GM19372 (cell line): ENCODE measurements around the gene RNF25.

Experiments used
- ATAC-seq: cut with Tn5 transposase; IDR thresholded peaks from one replicate; pipeline ENCODE4 v1.9.1; 2021; ENCODE audit warnings: mild to moderate bottlenecking, low read depth, moderate library complexity; ENCODE audit not compliant: unreplicated experiment

Gene RNF25

GRCh38 chr2:218680061-218680460 is 8.3 kb upstream of the RNF25 start:
- ATAC-seq = no peak

GRCh38 chr2:218679119-218679518 is 7.3 kb upstream of the RNF25 start:
- ATAC-seq = no peak

- ATAC-seq = no peak
These were observed 627 bp downstream of the RNF25 start for GRCh38 chr2:218671097-218671653.

- no peak for ATAC-seq
These were observed 7.1 kb downstream of the RNF25 start for GRCh38 chr2:218664653-218665052.

DNA sequence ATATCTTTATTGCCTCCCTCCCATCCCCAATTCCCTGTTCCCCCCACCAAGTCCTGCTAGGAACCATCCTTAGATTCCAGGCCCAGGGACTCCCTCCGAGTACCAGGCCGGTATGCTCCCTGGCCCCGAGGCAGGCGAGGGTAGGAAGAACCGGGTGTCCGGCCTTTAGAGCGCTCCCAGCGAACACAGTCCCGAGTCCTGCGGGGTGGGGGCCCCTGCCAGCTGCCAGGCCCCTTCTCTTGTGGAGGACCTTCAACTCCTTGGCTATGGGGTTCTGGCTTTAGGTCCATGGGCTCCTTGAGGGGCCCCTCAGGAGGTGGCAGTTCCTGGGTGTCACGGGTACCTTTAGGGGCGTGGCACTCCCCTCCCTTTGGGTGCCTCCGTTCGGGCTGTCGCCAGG is 7.9 kb downstream of the RNF25 start:
- ATAC-seq = no peak

- no peak for ATAC-seq
These were observed 9.0 kb downstream of the RNF25 start for GRCh38 chr2:218662827-218663226.

GRCh38 chr2:218662377-218662776 is 9.4 kb downstream of the RNF25 start:
- no peak for ATAC-seq

DNA sequence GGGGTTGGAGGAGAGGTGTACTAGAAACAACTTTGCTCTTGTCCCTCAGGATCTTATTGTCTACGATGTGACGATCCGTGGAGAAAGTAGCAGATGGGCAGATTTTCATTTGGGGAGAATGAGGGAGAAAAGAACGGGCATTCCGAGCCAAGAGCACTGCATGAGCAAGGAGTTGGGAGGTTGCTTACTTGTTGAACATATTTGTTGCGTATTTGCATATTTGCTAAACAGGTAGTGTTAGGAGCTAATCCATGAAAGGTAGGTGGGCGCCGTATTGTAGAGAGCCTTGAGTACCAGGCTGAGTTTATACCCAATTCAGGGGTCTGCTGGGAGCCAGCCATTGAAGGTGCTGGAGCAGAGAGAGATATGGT is 11.8 kb downstream of the RNF25 start:
- ATAC-seq = no peak

DNA sequence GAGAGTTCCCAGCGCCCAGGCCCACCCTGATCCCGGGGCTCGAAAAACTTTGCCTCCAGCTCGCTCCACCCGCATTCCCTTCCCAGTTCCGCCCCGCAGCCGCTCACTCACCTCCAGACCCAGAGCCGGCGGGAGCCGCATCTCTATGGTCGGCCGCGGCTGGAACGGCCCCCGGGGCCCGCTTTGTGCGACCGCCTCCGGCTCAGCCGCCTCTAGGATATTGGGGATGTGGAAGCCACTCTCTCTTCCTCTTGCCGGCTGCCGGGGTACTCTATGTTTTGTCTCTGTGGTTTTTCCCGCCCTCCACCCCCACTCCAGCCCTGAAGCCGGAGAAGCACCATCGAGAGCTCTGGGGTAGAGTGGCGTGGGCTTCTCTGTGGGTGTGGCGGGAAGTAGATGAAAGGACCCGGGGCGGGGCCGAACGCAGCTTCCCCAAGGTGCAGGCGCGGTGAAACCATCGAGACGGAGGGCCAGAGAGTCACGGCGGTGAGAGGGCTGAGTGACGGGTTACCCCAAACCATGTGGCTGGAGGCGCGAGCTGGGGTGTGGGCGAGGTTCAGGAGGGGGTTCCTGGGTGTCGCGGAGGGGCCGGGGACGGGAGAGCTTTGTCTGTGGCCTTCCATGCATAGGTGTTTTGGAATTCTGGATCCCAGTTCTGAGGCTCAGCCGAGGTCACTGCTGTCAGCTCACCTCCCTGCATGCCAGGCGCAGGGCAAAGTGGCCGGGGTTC is 12.4 kb downstream of the RNF25 start, which contains the start of the genes BCS1L and ZNF142:
Gene BCS1L (plus strand): TSS at position 426 of the 730 bp plus-strand sequence. CDS start 1,305 bp downstream, outside the sequence.
Gene ZNF142 (minus strand): TSS at position 366 of the 730 bp plus-strand sequence. CDS start 3,194 bp downstream, outside the sequence.
- peak; percentile 91 for ATAC-seq

DNA sequence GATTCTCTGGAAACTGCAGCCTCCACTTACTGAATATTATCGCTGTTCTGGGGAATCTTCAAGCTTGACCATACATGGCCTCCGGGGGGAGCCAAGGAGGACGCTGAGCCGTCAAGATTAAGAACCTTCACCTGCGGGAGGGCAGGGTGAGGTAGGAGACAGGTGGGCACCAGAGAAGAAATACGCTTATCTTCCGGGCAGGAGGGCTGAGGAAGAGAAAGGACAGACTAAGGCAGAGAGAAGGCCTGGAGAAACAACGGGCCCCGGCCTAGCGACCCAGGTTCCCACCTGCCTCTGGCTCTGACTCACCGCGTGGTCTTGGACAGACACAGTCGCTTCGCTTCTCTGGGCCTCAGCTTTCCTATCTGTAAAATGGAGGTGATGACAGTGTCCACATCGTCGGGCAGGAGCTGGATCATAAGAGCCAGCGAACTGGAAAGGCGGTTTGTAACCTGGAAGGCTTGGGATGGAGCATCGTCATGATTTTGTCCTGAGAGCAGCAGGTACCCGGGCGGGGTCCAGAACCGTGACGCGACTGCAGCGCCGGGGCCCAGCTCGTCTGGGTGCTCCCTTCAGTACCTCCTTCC is 13.0 kb downstream of the RNF25 start:
- peak; percentile 45 for ATAC-seq

GRCh38 chr2:218655751-218656150 is 16.1 kb downstream of the RNF25 start:
- no peak for ATAC-seq

GRCh38 chr2:218648787-218649100 is 23.1 kb downstream of the RNF25 start:
- ATAC-seq = no peak

DNA sequence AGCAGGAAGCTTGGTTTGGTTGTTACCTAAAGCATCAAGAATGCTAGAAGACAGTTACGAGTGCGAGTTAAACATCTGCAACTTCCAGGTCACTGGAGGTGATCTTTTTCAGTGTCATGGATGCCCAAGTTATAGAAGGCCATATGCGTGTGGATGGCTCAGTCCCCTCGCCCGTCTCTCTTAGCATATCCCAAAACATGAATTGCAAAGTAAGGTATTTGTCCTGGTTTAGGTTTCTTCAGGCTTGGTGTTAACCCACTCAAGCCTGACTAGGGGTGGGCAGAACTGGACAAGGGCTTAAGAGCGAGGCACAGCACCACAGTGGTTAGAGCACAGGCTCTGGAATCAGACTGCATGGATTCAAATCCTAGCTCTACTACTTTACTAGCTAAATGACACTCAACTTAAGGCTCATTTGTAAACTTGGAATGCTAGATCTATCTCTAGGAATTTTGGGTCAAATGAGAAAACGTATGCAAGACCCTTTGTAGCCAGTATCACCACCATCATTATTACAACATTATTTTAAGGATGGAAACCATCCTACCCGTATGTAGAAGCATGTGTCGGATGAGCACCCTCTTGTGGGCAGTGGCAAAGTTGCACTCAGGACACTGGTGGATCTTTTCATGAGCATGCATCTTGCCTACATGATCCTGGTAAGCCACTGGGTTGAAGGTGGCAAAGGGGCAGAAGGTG is 23.6 kb downstream of the RNF25 start:
- no peak for ATAC-seq

DNA sequence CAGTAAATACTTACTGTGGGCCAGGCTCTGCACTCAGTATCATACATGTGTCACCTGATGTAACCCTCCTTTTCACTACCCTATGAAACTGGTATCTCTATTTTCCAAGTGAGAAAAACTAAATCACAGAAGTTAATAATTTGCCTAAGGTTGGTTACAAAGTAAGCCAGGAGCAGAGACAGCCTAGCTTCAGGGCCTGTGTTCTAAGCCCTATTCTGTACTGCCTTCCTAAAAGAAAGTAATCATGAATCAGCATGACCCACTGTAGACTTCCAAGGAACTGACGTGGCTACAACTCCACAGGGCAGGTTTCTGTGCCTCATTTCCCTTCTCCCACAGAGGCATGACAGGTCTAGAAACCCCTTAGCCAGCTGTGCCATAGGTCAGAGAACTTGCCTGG is 26.7 kb downstream of the RNF25 start:
- no peak for ATAC-seq

GRCh38 chr2:218644721-218645120 is 27.1 kb downstream of the RNF25 start:
- no peak for ATAC-seq

GRCh38 chr2:218643751-218644310 is 28.0 kb downstream of the RNF25 start:
- ATAC-seq = no peak

DNA sequence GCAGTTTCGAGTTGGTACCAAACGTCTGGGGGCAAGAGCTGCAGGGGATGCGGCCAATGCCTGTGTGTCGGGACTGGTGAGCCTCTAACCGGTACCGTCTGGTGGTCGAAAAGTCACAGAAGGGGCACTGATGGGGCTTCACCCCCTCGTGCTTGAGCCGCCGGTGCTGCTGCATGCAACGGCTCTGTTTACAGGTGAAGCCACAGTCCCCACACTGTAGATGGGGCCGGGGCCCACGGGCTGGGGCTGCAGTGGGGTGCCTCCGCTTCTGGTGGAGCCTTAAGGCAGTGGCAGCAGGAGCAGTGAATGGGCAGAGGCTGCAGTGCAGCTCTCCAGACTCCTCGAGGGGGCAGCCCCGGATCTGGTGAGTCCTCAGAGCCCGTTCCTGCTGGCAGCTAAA is 29.0 kb downstream of the RNF25 start:
- no peak for ATAC-seq

DNA sequence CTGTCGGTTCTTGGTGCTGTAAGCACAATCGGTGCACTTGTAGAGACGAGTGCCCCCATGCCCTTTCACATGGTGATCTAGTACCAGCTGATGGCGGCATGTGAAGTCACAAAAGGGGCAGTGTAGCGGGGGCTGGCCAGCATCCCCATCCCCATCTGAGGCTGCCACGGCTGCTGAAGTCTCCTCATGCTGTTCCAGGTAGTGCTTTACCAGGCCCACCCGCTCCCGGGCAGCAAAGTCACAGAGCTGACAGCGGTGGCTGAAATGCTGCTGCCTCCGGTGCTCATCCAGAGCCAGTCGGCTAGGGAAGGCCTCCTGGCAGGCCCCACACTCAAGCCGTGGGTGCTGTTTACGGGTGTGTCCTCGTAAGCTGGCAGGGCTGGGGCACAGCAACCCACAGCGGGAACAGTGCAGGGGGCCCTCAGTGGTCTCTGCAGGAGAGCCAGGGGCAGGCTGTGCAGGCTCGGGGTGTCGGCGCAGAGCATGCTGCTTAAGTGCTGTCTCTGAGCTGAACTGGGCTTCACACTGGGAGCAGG is 29.6 kb downstream of the RNF25 start:
- no peak for ATAC-seq

- ATAC-seq = no peak
These were observed 33.4 kb downstream of the RNF25 start for GRCh38 chr2:218638372-218638771.

DNA sequence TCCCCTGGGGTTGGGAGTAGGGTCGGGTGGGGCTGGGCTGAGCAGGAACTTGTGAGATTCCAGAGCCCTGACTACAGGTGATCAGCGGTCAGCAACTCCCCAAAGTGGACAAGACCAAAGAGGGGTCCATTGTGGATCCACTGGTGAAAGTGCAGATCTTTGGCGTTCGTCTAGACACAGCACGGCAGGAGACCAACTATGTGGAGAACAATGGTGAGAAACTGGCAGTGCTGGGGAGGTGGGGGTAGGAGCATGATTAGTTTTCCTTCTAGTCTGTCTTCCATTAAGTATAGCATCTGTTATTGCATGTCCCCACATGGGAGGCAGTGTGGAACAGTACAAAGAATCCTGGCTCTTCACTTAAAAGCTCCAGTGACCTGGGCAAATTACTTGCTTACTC is 36.1 kb downstream of the RNF25 start:
- ATAC-seq = no peak

DNA sequence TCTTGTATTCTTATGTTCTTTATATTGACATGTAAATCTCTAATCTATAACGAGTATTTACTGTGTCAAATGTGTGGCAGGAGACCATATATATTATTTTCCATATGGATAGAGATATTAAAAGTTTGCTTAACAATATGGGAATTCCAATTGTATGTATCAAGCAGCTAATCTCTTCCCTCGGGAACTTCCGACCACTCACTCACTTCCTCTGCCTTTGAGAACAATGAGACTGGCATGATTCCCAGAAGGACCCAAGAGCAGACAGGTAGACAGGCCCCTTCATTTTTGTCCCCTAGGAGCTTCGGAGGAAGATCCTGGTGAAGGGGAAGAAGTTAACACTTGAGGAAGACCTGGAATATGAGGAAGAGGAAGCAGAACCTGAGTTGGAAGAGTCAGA is 40.0 kb downstream of the RNF25 start:
- no peak for ATAC-seq
